ENCODE measurements around the gene ADCY7. TPM values are rescaled to one million over a fixed set of nuclear protein-coding genes. Genes with fewer than 3 reads are reported as not detected.

The ADCY7 gene
- total and polyA plus RNA-seq, 9 of the 15 experiments (the other 6 are each of a cell fraction or from before 2014, with no cell fraction given): 2.3 to 108 (median 28.6) TPM

- peaks cover 50 to 52% of the 10 kb centered on the region in 2 experiments for H3K4me1 ChIP-seq (replicated peaks in 1 of 2; ENCODE audit: control insufficient read depth in 2 of 2, insufficient read depth in 2 of 2, low read length in 2 of 2)
- no peak for ATAC-seq
- no peak for FAIRE-seq
- ChIA-PET POLR2A (interaction anchor here (1.0 to 1.6 kb wide), 4 partner anchors 10 to 14 kb away, joined by 3 to 6 read pairs (median 4); no protein-coding TSS in a partner anchor), CTCF (ENCODE audit: low intra/inter-chr PET ratio) (no interaction called here)
- no peaks in the 10 kb centered on the region for H3K9me3 ChIP-seq (replicated peaks; ENCODE audit: control insufficient read depth, insufficient read depth, low read depth, low read length)
- H3K27me3 ChIP-seq (ENCODE audit: control insufficient read depth in 2 of 2, insufficient read depth in 2 of 2, low read length in 2 of 2): no peaks in the 10 kb centered on the region
- no peak overlapping the region for H2AFZ ChIP-seq (ENCODE audit: low read depth, low read length)
- H3K9ac ChIP-seq (ENCODE audit: insufficient read depth in 1 of 2, low read depth in 2 of 2, low read length in 2 of 2): peak overlapping the region in 1 of 2 experiments; percentile 69; a peak in 1 of 4 replicates
- H3K79me2 ChIP-seq (ENCODE audit: control insufficient read depth, insufficient read depth, low read length): peaks cover 36% of the 10 kb centered on the region
- H3K4me2 ChIP-seq (ENCODE audit: insufficient read depth, low read length): peak overlapping the region; percentile 10; the same call in 1 of the 2 replicates
- intact Hi-C loops (cut with micrococcal nuclease): no loop called here
- H3K36me3 ChIP-seq (ENCODE audit: control insufficient read depth, insufficient read depth, low read length): no peaks in the 10 kb centered on the region
- no TSS peak for BruUV-seq (replicated peaks)
- peak; percentile 77 for TF ChIP-seq NFIC (IDR thresholded peaks at IDR 0.05)
- TF ChIP-seq CTBP1 (IDR thresholded peaks at IDR 0.05; ENCODE audit: borderline replicate concordance): 0 out of 2 replicates have a peak, but pooled peaks have one; percentile 14
- TF ChIP-seq MXD1 (CRISPR knock-in tag; IDR thresholded peaks at IDR 0.05; ENCODE audit: borderline replicate concordance, poor library complexity, severe bottlenecking): no peak
- no peak for TF ChIP-seq MCM2 (IDR thresholded peaks at IDR 0.05; ENCODE audit: low read depth)
- peak; percentile 43 for TF ChIP-seq EGR1 (conservative IDR thresholded peaks at IDR 0.05)
- DNase-seq (ENCODE audit: extremely low read depth in 1 of 4, low spot score in 3 of 4): no peak
- H3K27ac ChIP-seq (ENCODE audit: extremely low read depth, low read depth, low read length): peak overlapping the region; percentile 5; the same call in 1 of the 3 replicates
- H4K20me1 ChIP-seq (replicated peaks; ENCODE audit: control insufficient read depth, insufficient read depth, low read length): no peaks in the 10 kb centered on the region
- no peaks in the 10 kb centered on the region for H3K9me1 ChIP-seq (ENCODE audit: control insufficient read depth, insufficient read depth, low read length)
- WGBS (ENCODE audit: insufficient coverage, low coverage, missing lambda C conversion rate): 51% methylated on average over 20 of the region's 23 CpGs
- H3K4me3 ChIP-seq: no peak overlapping the region
- in situ Hi-C loops (cut with MboI): loop anchor here (25.0 kb wide), 1 partner anchor 1647 kb away; the partner anchor contains the start of gene N4BP1
Measured at GRCh38 chr16:50259334-50260205, 6.8 kb upstream of the ADCY7 start.
